CD4-positive, alpha-beta T cell treated with Interleukin-15 for 1 hour (primary cell): Measurements from ENCODE around the gene WDR70.
"Not testable (repeated sequence)": the region's sequence is repeated elsewhere in the genome, so short reads cannot be mapped to it uniquely, and the experiment has no call there.

Source experiments
- DNase-seq: peaks from one replicate; pipeline ENCODE4 v3.0.0-alpha.2; 2020

WDR70 gene

GRCh38 chr5:37379100-37379628, at the start of gene WDR70:
Gene WDR70, plus strand, starts transcription at chr5:37379318. Its CDS starts 50 bp downstream, at chr5:37379368.
- DNase-seq = peak; percentile 86

GRCh38 chr5:37334754-37335153, 44.4 kb upstream of the WDR70 start:
- not testable (repeated sequence) for DNase-seq

GRCh38 chr5:37342741-37343140, 36.4 kb upstream of the WDR70 start:
- DNase-seq = not testable (repeated sequence)

GRCh38 chr5:37355161-37355560, 24.0 kb upstream of the WDR70 start:
- DNase-seq = no peak

- DNase-seq = no peak
Measured at GRCh38 chr5:37370550-37370863, 8.6 kb upstream of the WDR70 start.

GRCh38 chr5:37370864-37371726, 8.0 kb upstream of the WDR70 start, which contains the start of gene NUP155:
Gene NUP155, minus strand, starts transcription at chr5:37371106. Its CDS starts 129 bp downstream, at chr5:37370977.
- peak; percentile 90 for DNase-seq

- DNase-seq = no peak
Measured at GRCh38 chr5:37375091-37375490, 4.0 kb upstream of the WDR70 start.

- not testable (repeated sequence) for DNase-seq
Measured at GRCh38 chr5:37378066-37378465, 1.1 kb upstream of the WDR70 start.

GRCh38 chr5:37391591-37391990, 12.5 kb downstream of the WDR70 start:
- no peak for DNase-seq

- DNase-seq = no peak
Measured at GRCh38 chr5:37396352-37396751, 17.2 kb downstream of the WDR70 start.

GRCh38 chr5:37400501-37400900, 21.4 kb downstream of the WDR70 start:
- no peak for DNase-seq

- DNase-seq = no peak
Measured at GRCh38 chr5:37412515-37412914, 33.4 kb downstream of the WDR70 start.

GRCh38 chr5:37415456-37415855, 36.3 kb downstream of the WDR70 start:
- DNase-seq = not testable (repeated sequence)

GRCh38 chr5:37417347-37417746, 38.2 kb downstream of the WDR70 start:
- no peak for DNase-seq

GRCh38 chr5:37424441-37424840, 45.3 kb downstream of the WDR70 start:
- no peak for DNase-seq

- DNase-seq = no peak
Measured at GRCh38 chr5:37428044-37428443, 48.9 kb downstream of the WDR70 start.

GRCh38 chr5:37435261-37435660, 56.1 kb downstream of the WDR70 start:
- no peak for DNase-seq

- DNase-seq = no peak
Measured at GRCh38 chr5:37436146-37436934, 57.2 kb downstream of the WDR70 start.

GRCh38 chr5:37437711-37438110, 58.6 kb downstream of the WDR70 start:
- DNase-seq = no peak

GRCh38 chr5:37445783-37446182, 66.7 kb downstream of the WDR70 start:
- DNase-seq = not testable (repeated sequence)

GRCh38 chr5:37448941-37449340, 69.8 kb downstream of the WDR70 start:
- DNase-seq = no peak

GRCh38 chr5:37451991-37452390, 72.9 kb downstream of the WDR70 start:
- not testable (repeated sequence) for DNase-seq

GRCh38 chr5:37453252-37453651, 74.1 kb downstream of the WDR70 start:
- not testable (repeated sequence) for DNase-seq
